Right atrium auricular region (tissue), 2 donors: ENCODE data around the gene B3GALT2. TPM values are rescaled to one million over a fixed set of nuclear protein-coding genes. Genes with fewer than 3 reads are reported as not detected.
"Not testable (repeated sequence)": the region's sequence is repeated elsewhere in the genome, so short reads cannot be mapped to it uniquely, and the experiment has no call there.

Source experiments
- DNase-seq: peaks from one replicate; pipeline ENCODE4 v3.0.0-alpha.2; 2019; ENCODE audit warnings: low spot score
- H3K27ac ChIP-seq, 2 donors: fragments of 200-600 bp; sonication (generic); 1 replicate in 1 of 2; 2 replicates in 1 of 2; pipeline ENCODE4 v1.5.1; 2016 to 2019
- H3K27me3 ChIP-seq, 2 donors: fragments of 200-600 bp; sonication (generic); one replicate each; pipeline versions ENCODE4 v1.5.1 to v1.6.0; 2017 to 2019
- H3K36me3 ChIP-seq: fragments of 200-600 bp; sonication (generic); one replicate; pipeline ENCODE4 v1.5.1; 2016
- H3K4me1 ChIP-seq, 2 donors: fragments of 200-600 bp; sonication (generic); one replicate each; pipeline versions ENCODE4 v1.5.1 to v1.6.0; 2017 to 2019
- H3K4me3 ChIP-seq, 2 donors: fragments of 200-600 bp; sonication (generic); 1 replicate in 1 of 2; 2 replicates in 1 of 2; pipeline ENCODE4 v1.5.1; 2017 to 2019; ENCODE audit warnings: mild to moderate bottlenecking in 1 of 2, moderate library complexity in 1 of 2
- H3K9me3 ChIP-seq, 2 donors: fragments of 200-600 bp; sonication (generic); one replicate each; pipeline ENCODE4 v1.5.1; 2019
- CTCF ChIP-seq, 2 donors: fragments of 200-600 bp; sonication (generic); IDR thresholded peaks; one replicate each; pipeline ENCODE4 v1.5.1; 2019; ENCODE audit warnings: antibody characterized with exemption in 2 of 2
- total RNA-seq, 2 donors: library from RNA; depleted of rRNA; stranded (reverse); fragments of >200 nt; gene quantifications; one replicate each; pipeline ENCODE4 v1.1.0, GENCODE V29; 2016

The B3GALT2 gene
- 10 to 100 TPM; 27.9 to 51.7 TPM for total RNA-seq

- no peak for TF ChIP-seq CTCF (IDR thresholded peaks at IDR 0.05)
- Histone ChIP-seq H3K27ac (peak within 1 kb of the TSS; percentile 77 to 82), H3K4me1 (peaks cover 0 to 51% of the 10 kb centered on the region in 2 donors), H3K9me3 (no peaks in the 10 kb centered on the region), H3K4me3 (peak within 1 kb of the TSS; percentile 41 to 48), H3K36me3 (no peaks in the 10 kb centered on the region), H3K27me3 (no peaks in the 10 kb centered on the region)
- DNase-seq, result no peak
These were observed at the start of gene B3GALT2 for GRCh38 chr1:193185901-193186731. Gene B3GALT2, minus strand, starts transcription at chr1:193186613. Its CDS starts 5,051 bp downstream, at chr1:193181562.

GRCh38 chr1:193234530-193234929, 48.1 kb upstream of the B3GALT2 start:
- no peak for DNase-seq
- TF ChIP-seq CTCF (IDR thresholded peaks at IDR 0.05), result no peak
- Histone ChIP-seq H3K4me3 (no peak overlapping the region), H3K9me3 (no peaks in the 10 kb centered on the region), H3K27me3 (no peaks in the 10 kb centered on the region), H3K4me1 (no peaks in the 10 kb centered on the region), H3K36me3 (peaks cover 6% of the 10 kb centered on the region), H3K27ac (no peak overlapping the region)

GRCh38 chr1:193231146-193231545, 44.7 kb upstream of the B3GALT2 start:
- H3K4me3 ChIP-seq, DNase-seq: not testable (repeated sequence)

GRCh38 chr1:193229136-193229535, 42.7 kb upstream of the B3GALT2 start:
- Histone ChIP-seq H3K9me3 (no peaks in the 10 kb centered on the region), H3K27ac (no peak overlapping the region), H3K36me3 (peaks cover 6% of the 10 kb centered on the region), H3K27me3 (no peaks in the 10 kb centered on the region), H3K4me3 (no peak overlapping the region), H3K4me1 (no peaks in the 10 kb centered on the region)
- DNase-seq, result no peak
- TF ChIP-seq CTCF (IDR thresholded peaks at IDR 0.05), result no peak

More at GRCh38 chr1:193231146-193231545, 44.7 kb upstream of the B3GALT2 start:
- H3K9me3 ChIP-seq, H3K36me3 ChIP-seq, H3K27ac ChIP-seq, H3K27me3 ChIP-seq, H3K4me1 ChIP-seq: not testable (repeated sequence)

- DNase-seq, result no peak
- Histone ChIP-seq H3K9me3 (no peaks in the 10 kb centered on the region), H3K36me3 (no peaks in the 10 kb centered on the region), H3K4me3 (no peak overlapping the region), H3K27me3 (no peaks in the 10 kb centered on the region), H3K27ac (no peak overlapping the region), H3K4me1 (peaks cover 0 to 16% of the 10 kb centered on the region in 2 donors)
- no peak for TF ChIP-seq CTCF (IDR thresholded peaks at IDR 0.05)
These were observed 35.7 kb upstream of the B3GALT2 start for GRCh38 chr1:193222056-193222615.

- Histone ChIP-seq H3K4me3 (no peak overlapping the region), H3K9me3 (no peaks in the 10 kb centered on the region), H3K27ac (no peak overlapping the region), H3K36me3 (no peaks in the 10 kb centered on the region), H3K27me3 (no peaks in the 10 kb centered on the region), H3K4me1 (peaks cover 0 to 16% of the 10 kb centered on the region in 2 donors)
- TF ChIP-seq CTCF (IDR thresholded peaks at IDR 0.05), result no peak
- DNase-seq, result no peak
These were observed 35.2 kb upstream of the B3GALT2 start for GRCh38 chr1:193221651-193222050.
